GM18517 (cell line): ENCODE measurements around the gene UGCG.
"Not testable (repeated sequence)": the region's sequence is repeated elsewhere in the genome, so short reads cannot be mapped to it uniquely, and the experiment has no call there.

Source experiments
- ATAC-seq: cut with Tn5 transposase; IDR thresholded peaks from one replicate; pipeline ENCODE4 v1.9.1; 2021; ENCODE audit warnings: mild to moderate bottlenecking, moderate library complexity; ENCODE audit not compliant: unreplicated experiment

UGCG gene

DNA sequence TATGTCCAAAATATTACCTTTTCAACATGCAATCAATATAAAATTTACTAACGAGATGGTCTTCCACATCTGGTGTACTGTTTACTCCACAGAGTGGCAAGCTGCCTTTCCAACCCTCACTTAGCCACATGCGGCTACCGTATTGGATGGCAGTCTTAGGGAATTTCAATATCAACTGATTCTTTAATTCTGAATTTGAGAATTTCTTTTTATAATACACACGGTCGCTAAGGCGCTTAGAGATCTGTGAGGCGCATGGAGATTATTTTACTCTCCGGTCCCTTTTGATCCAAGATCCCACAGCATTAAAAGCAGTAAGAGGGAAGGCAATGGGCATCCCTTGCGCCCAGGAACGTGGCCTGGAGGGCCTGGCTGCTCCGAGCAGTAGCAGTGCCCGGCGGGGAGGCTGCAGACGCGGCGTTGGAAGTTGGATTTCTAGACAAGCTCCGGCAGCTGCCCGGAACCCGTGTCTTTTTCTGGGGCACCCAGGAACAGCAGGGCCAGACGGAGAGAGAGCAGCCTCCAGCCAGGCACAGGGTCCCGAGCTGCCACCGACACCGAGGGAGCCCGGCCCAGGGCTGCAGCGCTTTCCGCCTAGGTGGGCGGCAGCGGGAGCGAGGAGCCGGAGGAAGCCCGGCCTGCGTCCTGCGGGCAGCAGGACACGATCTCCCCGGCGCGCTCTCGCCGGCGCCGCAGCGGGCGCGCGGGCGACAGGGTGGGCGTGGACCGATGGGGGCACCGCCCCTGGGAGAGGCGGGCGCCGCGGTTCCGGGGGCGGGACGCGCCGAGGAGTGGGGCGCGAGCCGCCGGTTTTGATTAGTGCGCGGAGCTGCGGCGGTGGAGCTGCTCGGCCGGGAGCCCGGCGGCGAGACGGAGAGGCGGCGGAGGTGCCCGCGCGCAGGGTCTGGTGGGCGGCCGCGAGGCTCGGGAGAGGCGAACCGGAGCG is at the start of gene UGCG:
Gene UGCG, plus strand, starts transcription at position 819 of the 946 bp plus-strand sequence. CDS start 402 bp downstream, outside the sequence.
- peak; percentile 73 for ATAC-seq

GRCh38 chr9:111851553-111851952 is 45.1 kb upstream of the UGCG start:
- no peak for ATAC-seq

DNA sequence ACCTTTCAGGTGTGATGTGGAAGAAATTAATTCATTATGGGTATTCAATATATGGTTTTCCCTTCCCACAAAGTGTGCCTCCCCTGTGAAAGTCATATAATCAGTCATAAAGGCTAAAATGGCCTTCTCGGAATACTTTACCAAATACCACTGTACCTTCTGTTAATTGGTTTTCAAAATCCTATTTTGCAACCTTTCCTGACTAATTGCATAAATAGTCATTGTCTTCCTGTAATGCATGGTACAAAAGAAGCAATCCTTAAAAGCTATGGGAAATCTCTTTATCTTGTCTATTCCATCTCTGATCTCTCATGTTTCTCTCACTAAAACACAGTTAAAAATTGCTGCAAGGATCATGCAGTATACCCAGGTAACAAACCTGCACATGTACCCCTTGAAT is 44.3 kb upstream of the UGCG start:
- ATAC-seq: no peak

GRCh38 chr9:111853450-111853827 is 43.2 kb upstream of the UGCG start:
- no peak for ATAC-seq

- ATAC-seq: no peak
Measured at GRCh38 chr9:111854799-111855198, 41.8 kb upstream of the UGCG start.

GRCh38 chr9:111857555-111858211 is 38.9 kb upstream of the UGCG start:
- ATAC-seq: no peak

DNA sequence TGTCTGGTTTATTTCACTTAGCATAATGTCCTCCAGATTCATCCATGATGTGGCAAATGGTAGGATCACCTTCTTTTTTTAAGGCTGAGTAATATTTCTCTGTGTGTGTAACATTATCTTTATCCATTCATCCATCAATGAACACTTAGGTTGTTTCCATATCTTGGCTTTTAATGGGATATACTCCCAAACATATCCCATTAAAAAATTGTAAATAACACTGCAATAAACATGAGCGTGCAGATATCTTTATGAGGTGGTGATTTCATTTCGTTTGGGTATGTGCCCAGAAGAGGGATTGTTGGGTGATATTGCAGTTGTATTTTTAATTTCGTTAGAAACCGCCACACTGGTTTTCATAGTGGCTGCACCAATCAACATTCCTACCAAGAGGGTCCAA is 36.2 kb upstream of the UGCG start:
- no peak for ATAC-seq

DNA sequence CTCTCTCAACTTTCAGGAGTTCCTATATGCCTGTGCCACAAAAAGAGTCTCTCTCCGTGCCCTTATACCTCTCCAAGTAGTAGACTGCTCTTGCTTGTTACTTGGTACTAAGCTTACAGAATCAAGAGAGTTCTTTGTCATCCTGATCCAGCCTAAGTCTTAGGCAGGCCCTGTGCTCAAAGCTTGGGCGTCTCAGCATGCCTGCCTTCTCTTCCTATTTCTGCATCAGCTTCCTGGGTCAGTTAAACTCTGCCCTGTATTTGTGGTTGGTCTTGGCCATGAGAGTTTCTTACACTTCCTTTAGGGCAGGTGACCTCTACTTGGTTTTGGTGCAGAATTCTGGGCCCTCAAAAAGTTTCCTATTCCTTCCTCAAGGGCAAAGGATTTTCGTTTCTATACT is 33.0 kb upstream of the UGCG start:
- ATAC-seq: no peak

DNA sequence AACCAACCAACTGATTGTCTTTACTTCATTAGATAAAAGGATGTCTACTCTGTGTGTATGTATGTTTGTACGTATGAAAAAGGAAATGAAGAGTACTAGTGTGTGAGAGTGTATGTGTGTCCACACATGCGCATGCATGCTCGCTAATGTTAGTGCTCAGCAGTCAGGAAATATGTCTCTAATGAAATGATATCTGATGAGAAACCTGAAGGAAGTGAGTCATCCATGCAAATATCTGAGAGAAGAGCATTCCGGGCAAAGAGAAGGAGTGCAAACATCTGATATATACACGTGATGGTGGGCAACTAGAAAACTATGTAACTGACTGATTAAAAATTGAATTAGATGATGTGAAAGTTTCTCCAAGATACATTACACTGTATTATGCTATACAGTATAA is 29.6 kb upstream of the UGCG start:
- ATAC-seq: no peak

- no peak for ATAC-seq
Measured at GRCh38 chr9:111868475-111868874, 28.1 kb upstream of the UGCG start.

DNA sequence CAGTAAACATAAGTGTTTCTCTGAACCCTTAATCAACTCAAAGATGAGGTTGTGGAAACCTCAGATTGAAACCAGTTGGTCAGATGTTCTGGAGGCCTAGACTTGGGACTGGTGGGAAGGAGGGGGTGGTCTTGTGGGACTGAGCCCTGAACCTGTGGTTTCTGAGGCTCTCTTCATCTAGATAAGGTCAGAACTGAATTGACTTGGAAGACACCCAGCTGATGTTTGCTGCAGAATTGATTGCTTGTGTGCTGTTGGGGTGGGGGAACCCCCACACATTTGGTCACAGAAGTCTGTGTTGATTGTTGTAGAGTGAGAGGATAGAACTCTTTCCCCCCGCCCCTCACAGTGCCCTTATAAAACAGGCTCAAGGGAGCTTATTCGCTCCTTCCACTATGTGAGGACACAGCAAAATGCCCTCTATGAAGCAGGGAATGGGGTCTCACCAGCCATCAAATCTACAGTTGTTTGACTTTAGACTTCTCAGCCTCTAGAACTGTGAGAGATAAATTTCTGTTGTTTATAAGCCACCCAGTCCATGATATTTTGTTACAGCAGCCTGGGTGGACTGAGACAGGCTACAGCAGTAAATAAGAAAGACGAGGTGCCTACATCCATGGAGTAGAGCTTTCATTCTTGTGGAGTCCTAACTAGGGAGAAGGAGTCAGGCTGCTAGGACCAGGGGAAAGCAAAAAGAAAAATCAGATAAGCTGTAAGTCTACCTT is 25.7 kb upstream of the UGCG start:
- ATAC-seq: no peak

- ATAC-seq: no peak
Measured at GRCh38 chr9:111871499-111871855, 25.1 kb upstream of the UGCG start.

GRCh38 chr9:111872886-111873285 is 23.7 kb upstream of the UGCG start:
- ATAC-seq: no peak

DNA sequence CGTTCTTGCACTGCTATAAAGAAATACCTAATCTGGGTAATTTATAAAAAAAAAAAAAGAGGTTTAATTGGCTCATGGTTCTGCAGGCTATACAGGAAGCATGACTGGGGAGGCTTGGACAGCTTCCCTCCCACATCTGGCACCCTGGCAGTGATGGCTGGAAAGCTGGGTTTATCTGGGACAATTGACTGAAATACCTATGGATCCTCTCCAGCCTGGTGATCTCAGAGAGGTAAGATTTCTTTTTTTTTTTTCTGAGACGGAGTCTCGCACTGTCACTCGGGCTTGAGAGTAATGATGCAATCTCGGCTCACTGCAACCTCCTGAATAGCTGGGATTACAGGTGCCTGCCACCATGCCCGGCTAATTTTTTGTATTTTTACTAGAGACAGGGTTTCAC is 22.7 kb upstream of the UGCG start:
- no peak for ATAC-seq

GRCh38 chr9:111874500-111874899 is 22.1 kb upstream of the UGCG start:
- ATAC-seq: no peak

GRCh38 chr9:111875291-111875690 is 21.3 kb upstream of the UGCG start:
- ATAC-seq: not testable (repeated sequence)

- ATAC-seq: not testable (repeated sequence)
Measured at GRCh38 chr9:111875691-111876090, 20.9 kb upstream of the UGCG start.

- no peak for ATAC-seq
Measured at GRCh38 chr9:111876179-111876578, 20.4 kb upstream of the UGCG start.

- no peak for ATAC-seq
Measured at GRCh38 chr9:111877420-111877819, 19.2 kb upstream of the UGCG start.

GRCh38 chr9:111878946-111879345 is 17.7 kb upstream of the UGCG start:
- no peak for ATAC-seq

DNA sequence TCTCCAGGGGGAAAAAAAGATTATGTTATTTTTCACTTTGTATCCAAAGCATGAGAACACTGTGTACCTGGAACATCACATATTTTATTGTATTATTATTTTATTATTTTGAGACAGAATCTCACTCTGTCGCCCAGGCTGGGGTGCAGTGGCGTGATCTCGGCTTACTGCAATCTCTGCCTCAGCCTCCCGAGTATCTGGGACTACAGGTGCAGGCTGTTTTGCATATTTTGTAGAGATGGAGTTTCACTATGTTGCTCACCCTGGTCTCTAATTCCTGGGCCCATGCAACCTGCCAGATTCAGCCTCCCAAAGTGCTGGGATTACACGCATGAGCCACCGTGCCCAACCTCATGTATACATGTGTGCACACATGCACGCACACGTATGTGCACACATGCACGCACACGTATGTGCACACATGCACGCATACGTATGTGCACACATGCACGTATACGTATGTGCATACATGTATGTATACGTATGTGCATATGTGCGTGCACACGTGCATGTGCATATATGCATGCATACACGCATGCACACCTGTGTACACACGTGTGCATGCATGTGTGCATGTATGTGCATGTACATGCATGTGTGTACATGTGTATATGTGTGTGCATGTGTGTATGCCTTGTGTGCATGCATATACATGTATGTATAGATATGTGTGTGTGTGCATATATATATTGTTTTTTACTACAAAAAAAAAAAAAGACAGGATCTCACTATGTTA is 9.5 kb upstream of the UGCG start:
- no peak for ATAC-seq
